DND-41 (cell line): ENCODE measurements around the gene TBCD.

Source experiments
- ATAC-seq: fragments of 200-7000 bp; cut with Tn5 transposase; 3 replicates; pipeline ENCODE4 v1.9.1; 2021; ENCODE audit warnings: low read depth; ENCODE audit not compliant: insufficient read depth
- DNase-seq: peaks from one replicate; pipeline ENCODE4 v3.0.0-alpha.2; 2020
- H2AFZ ChIP-seq: 2 replicates; pipeline ENCODE4 v1.6.0; 2012; ENCODE audit warnings: low read depth, low read length
- H3K27ac ChIP-seq: 2 replicates; pipeline ENCODE4 v1.5.1; 2012; ENCODE audit warnings: low read length, inconsistent platforms
- H3K27me3 ChIP-seq: fragments of 200-600 bp; sonication (generic); 2 replicates; pipeline ENCODE4 v1.6.0; 2012; ENCODE audit warnings: low read length, mild to moderate bottlenecking, inconsistent platforms; ENCODE audit not compliant: insufficient read depth, poor library complexity
- H3K36me3 ChIP-seq: 2 replicates; pipeline ENCODE4 v1.5.1; 2012; ENCODE audit warnings: low read length, inconsistent platforms; ENCODE audit not compliant: insufficient read depth
- H3K4me1 ChIP-seq: 2 replicates; pipeline ENCODE4 v1.5.1; 2012; ENCODE audit warnings: mild to moderate bottlenecking, low read length; ENCODE audit not compliant: insufficient read depth
- H3K4me2 ChIP-seq: 2 replicates; pipeline ENCODE4 v1.6.0; 2012; ENCODE audit warnings: mild to moderate bottlenecking, moderate library complexity, low read length, inconsistent platforms; ENCODE audit not compliant: insufficient read depth
- H3K4me3 ChIP-seq, 2 experiments: fragments of 200-600 bp in 1 of 2; shearing (Covaris generic) in 1 of 2; 2 replicates each; pipeline ENCODE4 v1.5.1; 2012 to 2016; ENCODE audit warnings: inconsistent platforms in 2 of 2, low read length in 2 of 2, mild to moderate bottlenecking in 2 of 2, low read depth in 1 of 2, moderate library complexity in 1 of 2
- H3K79me2 ChIP-seq: 2 replicates; pipeline ENCODE4 v1.6.0; 2012; ENCODE audit warnings: low read length, inconsistent platforms; ENCODE audit not compliant: insufficient read depth
- H3K9ac ChIP-seq: 2 replicates; pipeline ENCODE4 v1.6.0; 2012; ENCODE audit warnings: low read depth, mild to moderate bottlenecking, inconsistent platforms, low read length, moderate library complexity
- H3K9me3 ChIP-seq: 2 replicates; pipeline ENCODE4 v1.5.1; 2012; ENCODE audit warnings: low read length, moderate library complexity, mild to moderate bottlenecking, inconsistent platforms; ENCODE audit not compliant: insufficient read depth, severe bottlenecking
- H4K20me1 ChIP-seq: 2 replicates; pipeline ENCODE4 v1.6.0; 2012; ENCODE audit warnings: low read length; ENCODE audit not compliant: insufficient read depth
- CTCF ChIP-seq: IDR thresholded peaks from 2 replicates; pipeline ENCODE4 v1.5.1; 2012; ENCODE audit warnings: borderline replicate concordance, low read length, moderate library complexity, mild to moderate bottlenecking; ENCODE audit not compliant: poor library complexity, severe bottlenecking; ENCODE audit errors: extremely low read depth
- EZH2 ChIP-seq: IDR thresholded peaks from 3 replicates; pipeline ENCODE4 v1.6.1; 2012; ENCODE audit warnings: borderline replicate concordance, low read depth, mild to moderate bottlenecking, moderate library complexity, low read length, inconsistent platforms; ENCODE audit not compliant: severe bottlenecking

TBCD gene

DNA sequence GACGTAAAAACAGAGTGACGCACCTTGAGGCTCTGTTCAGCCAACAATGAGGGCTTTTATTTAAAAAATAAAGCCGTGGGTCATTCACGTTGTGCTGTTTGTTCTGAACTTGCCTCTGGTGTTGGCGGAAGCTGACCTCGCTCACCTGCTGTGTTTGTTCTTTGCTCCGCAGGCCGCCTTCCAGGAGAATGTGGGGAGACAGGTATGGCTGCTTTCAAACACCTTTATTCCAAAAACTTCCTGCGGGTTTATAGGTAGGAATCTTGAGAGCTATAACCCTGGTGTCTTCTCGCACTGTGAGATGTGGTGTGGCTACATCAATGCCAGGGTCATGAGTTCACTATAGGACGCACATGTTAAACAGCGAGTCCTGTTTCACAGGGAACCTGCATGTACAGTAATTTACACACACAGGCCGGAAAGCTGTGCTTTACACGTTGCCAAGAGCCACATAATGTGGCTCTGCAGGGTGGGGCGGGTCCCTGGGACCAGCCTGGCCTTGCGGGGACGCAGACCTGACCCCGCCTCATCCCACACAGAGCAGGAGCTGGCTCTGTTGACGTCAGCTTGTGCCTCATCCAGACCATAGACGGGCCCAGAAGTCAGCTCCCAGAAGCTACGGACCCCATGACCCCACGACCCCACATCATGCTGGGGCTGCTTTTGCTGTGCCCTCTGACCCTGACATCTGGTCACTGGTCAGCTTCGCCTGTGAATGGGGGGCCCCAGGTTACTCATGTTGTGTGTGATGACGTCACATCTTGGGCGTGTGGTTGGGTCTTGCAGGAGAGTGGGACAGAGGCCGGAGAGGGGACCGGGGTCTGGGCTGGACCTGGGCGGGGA is 137.9 kb downstream of the TBCD start:
- Histone ChIP-seq H3K4me2 (no peak overlapping the region), H3K79me2 (peaks cover 94% of the 10 kb centered on the region), H3K36me3 (peaks cover 87% of the 10 kb centered on the region), H3K4me3 (no peak overlapping the region), H3K27me3 (no peaks in the 10 kb centered on the region), H3K4me1 (peaks cover 82% of the 10 kb centered on the region), H3K27ac (peak overlapping the region; percentile 85), H3K9me3 (no peaks in the 10 kb centered on the region), H3K9ac (no peak overlapping the region), H2AFZ (no peak overlapping the region), H4K20me1 (peaks cover 19% of the 10 kb centered on the region)
- DNase-seq, result no peak
- TF ChIP-seq CTCF (no peak), EZH2 (no peak)
- no peak for ATAC-seq

- ATAC-seq (no peak), DNase-seq (no peak)
- Histone ChIP-seq H4K20me1 (peaks cover 19% of the 10 kb centered on the region), H3K9ac (0 out of 2 replicates have a peak overlapping the region, but pooled peaks have one; percentile 11), H3K4me1 (peaks cover 80% of the 10 kb centered on the region), H2AFZ (no peak overlapping the region), H3K4me3 (no peak overlapping the region), H3K79me2 (peaks cover 98% of the 10 kb centered on the region), H3K4me2 (no peak overlapping the region), H3K27me3 (no peaks in the 10 kb centered on the region), H3K9me3 (no peaks in the 10 kb centered on the region), H3K27ac (peak overlapping the region; percentile 85), H3K36me3 (peaks cover 94% of the 10 kb centered on the region)
- TF ChIP-seq CTCF (no peak), EZH2 (no peak)
These were observed 138.5 kb downstream of the TBCD start for GRCh38 chr17:82890339-82890730.

DNA sequence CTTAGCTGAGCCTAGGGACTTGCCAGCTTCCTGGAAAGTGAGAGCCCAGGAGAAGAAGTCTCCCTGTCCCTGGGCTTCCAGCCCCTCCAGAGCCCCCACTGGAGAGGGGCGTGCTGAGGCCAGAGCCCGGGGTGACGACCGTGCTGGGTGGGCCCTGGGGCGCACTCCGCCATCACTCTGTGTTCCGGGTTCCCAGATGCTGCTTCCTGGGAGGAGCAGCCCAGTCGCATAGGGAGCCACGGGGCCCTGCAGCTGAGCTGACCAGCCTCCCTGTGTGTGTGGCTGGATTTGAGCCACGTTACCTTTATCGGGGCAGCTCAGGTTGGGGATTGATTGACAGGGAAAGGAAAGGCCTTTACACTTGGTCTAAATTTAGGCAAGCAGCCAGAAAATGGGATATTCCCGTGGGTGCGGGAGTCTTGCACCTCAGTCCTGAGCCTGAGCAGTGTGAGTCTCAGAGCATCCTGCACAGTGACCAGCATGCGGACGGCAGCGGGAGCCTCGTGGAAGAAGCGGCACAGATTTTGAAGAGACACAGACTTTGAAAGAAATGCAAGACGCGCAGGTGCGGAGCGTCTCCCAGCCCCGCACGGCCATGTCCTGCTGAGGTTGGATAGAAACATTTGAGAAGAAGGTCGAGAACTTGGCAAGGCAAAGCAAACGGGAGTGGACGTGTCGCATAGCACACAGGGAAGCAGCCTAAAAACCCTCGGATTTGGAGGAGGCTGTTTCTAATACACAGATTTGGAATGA is 139.2 kb downstream of the TBCD start:
- Histone ChIP-seq H3K9me3 (no peaks in the 10 kb centered on the region), H3K9ac (0 out of 2 replicates have a peak overlapping the region, but pooled peaks have one; percentile 11), H4K20me1 (peaks cover 19% of the 10 kb centered on the region), H3K27me3 (no peaks in the 10 kb centered on the region), H3K4me1 (peaks cover 76% of the 10 kb centered on the region), H3K27ac (peak overlapping the region; percentile 85), H2AFZ (no peak overlapping the region), H3K36me3 (peaks cover 96% of the 10 kb centered on the region), H3K4me2 (no peak overlapping the region), H3K79me2 (peaks cover 98% of the 10 kb centered on the region), H3K4me3 (no peak overlapping the region)
- ATAC-seq (no peak), DNase-seq (no peak)
- TF ChIP-seq EZH2, result no peak
- TF ChIP-seq CTCF, result no peak
